GM19099 (cell line): ENCODE measurements around the gene UNK.

Experiments
- POLR2A ChIP-seq: IDR thresholded peaks from 3 replicates; pipeline ENCODE4 v1.6.1; 2011; ENCODE audit warnings: low read depth; ENCODE audit not compliant: insufficient read length; ENCODE audit errors: extremely low read depth

UNK gene

GRCh38 chr17:75828076-75828400 lies 43.4 kb downstream of the UNK start:
- TF ChIP-seq POLR2A: no peak

DNA sequence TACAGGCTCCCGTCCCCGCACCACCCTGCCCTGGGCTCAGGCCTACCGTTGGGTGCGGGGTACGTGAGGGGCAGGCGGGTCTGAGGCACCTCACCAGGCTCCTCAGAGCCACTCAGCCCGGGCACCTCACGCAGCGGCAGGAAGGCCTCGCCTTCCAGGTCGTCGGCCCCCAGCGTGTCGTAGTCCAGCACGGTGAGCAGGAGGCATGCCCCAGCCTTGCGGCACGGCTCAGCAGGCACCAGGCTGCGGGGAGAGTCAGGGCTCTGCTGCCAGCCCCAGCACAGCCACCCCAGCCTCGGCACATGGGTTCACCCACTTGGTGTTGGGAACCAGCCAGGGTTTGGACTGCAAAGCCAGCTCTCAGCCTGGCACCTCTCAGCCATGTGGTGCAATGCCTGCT lies 44.1 kb downstream of the UNK start:
- TF ChIP-seq POLR2A: no peak

GRCh38 chr17:75829747-75830146 lies 45.1 kb downstream of the UNK start:
- no peak for TF ChIP-seq POLR2A

DNA sequence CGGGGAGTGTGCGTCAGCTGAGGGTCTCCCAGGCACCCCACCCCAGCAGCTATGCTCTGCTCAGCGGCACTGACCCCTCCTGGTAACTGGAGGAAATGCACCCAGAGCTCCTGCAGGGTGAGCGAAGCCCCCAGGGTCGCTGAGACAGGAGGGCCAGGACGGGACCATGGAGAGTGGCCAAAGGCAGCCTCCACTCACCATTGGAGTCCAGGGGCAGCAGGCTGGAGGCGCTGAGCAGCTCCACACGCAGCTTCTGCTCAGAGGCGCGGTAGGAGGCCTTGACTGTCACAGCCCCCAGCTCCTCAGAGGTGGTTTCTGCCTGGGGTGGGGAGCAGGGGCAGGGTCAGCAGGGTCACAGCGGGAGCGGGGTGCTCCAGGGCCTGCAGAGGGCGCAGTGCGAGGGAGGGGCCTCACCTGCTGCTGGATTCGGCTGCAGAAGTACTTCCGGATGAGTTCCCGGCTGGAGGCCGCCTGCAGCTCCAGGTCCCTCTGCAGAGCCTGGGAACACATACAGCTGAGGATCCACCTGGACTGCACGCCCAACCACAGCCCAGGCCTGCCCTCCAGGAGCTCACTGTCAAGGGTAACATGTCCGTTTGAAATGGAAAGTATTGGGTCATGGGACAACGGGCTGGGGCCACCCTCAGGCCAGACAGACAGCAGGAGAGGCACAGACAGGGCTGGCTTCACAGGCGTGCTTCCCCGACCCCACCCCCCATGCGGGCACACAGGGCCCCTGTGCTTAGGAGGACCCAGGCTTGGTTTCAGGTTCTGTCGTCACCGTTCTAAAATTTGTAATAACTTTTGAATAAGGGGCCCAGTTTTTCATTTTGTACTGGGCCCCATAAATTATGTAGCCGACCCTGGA lies 45.8 kb downstream of the UNK start:
- no peak for TF ChIP-seq POLR2A

- TF ChIP-seq POLR2A: no peak
Measured at GRCh38 chr17:75831032-75831571, 46.5 kb downstream of the UNK start.

DNA sequence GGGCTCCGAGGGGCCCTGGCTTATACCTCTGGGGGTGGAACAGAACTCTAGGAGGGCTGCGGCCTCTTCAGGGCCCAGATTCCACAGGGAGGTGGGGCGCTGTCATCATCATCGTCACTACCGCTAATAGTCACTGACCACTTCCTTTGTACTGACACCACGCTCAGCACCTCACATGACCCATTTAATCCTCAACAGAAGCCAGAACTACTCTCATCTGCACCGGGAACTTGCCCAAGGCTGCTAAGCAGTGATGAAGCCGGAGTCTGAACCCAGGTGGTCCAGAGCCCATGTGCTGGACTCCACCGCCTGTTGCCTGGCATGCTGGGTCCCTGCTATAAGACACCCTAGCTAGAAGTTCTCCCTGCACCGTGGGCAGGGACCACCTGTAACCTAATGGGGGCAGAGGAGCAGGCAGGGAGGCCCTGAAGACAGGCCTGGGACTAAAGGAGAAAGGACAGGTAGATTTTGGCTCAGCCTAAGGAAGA lies 47.6 kb downstream of the UNK start:
- no peak for TF ChIP-seq POLR2A

DNA sequence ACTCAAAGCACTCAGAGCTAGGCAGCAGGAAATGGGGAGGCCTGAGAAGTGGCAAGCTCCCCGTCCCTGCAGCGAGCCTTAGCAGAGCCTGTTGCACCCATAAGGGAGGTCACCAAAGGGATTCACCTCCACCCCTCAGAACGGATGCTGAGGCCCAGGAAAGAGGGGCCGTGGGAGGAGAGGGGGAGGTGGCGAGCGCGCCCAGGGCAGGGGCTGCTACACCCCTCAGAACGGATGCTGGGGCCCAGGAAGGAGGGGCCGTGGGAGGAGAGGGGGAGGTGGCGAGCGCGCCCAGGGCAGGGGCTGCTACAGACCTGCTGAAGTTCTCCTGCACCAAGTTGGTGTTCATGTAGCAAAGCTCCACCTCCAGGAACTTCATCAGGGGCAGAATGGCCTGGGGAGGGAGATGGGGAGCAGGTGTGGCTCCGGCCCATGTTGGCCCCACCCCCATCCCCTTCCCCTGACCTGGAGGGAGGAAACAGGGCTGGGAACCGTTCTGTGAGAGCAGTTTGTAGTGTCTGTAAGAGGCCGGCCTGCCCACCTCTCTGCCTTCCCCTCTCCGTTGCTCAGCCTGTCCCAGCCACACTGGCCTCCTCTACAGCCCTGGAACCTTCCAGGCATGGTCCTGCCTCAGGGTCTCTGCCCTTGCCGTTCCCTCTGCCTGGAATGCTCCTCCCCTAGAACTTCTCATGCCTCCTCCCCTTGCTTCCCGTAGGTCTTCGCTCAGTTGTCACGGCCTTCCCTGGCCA lies 48.2 kb downstream of the UNK start:
- TF ChIP-seq POLR2A: no peak

GRCh38 chr17:75834279-75834920 lies 49.8 kb downstream of the UNK start:
- TF ChIP-seq POLR2A: no peak

- TF ChIP-seq POLR2A: no peak
Measured at GRCh38 chr17:75834928-75835653, 50.5 kb downstream of the UNK start.

GRCh38 chr17:75835654-75835987 lies 51.0 kb downstream of the UNK start:
- TF ChIP-seq POLR2A: no peak

DNA sequence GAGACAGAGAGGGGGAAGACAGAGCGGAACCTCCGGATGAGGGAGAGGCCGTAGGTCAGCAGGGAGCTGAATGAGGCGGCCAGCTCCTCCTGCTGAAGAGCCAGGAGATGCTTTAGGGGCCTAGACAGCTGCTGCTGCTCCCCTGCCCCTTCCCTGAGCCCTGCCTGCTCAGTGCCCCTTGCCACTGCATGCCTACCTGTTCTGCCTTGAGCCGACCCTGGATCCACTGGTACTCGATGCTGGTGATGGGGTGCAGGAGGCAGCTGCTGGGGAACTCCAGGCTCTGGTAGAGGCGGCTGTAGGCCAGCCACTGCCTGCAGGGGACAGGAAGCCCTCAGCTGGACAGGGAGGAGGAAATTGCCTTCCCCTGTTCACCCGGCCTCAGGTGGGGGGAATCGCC lies 52.0 kb downstream of the UNK start:
- no peak for TF ChIP-seq POLR2A

GRCh38 chr17:75837899-75838298 lies 53.3 kb downstream of the UNK start:
- TF ChIP-seq POLR2A: no peak

DNA sequence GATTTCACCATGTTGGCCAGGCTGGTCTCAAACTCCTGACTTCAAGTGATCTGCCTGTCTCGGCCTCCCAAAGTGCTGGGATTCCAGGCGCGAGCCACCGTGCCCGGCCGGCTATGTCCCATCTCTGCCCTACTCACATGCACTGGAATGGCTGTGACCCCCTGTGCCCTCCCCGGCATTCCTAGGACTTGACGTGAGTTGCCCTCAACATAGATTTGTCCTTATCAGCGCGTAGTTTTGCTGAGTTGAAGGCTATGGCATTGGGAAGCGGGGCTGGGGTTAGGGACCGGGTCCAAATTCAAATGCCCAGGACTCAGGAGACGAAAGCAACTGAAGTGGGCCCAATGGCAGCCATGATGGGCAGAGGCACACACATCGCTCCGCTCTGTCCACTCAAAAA lies 53.8 kb downstream of the UNK start:
- TF ChIP-seq POLR2A: no peak

DNA sequence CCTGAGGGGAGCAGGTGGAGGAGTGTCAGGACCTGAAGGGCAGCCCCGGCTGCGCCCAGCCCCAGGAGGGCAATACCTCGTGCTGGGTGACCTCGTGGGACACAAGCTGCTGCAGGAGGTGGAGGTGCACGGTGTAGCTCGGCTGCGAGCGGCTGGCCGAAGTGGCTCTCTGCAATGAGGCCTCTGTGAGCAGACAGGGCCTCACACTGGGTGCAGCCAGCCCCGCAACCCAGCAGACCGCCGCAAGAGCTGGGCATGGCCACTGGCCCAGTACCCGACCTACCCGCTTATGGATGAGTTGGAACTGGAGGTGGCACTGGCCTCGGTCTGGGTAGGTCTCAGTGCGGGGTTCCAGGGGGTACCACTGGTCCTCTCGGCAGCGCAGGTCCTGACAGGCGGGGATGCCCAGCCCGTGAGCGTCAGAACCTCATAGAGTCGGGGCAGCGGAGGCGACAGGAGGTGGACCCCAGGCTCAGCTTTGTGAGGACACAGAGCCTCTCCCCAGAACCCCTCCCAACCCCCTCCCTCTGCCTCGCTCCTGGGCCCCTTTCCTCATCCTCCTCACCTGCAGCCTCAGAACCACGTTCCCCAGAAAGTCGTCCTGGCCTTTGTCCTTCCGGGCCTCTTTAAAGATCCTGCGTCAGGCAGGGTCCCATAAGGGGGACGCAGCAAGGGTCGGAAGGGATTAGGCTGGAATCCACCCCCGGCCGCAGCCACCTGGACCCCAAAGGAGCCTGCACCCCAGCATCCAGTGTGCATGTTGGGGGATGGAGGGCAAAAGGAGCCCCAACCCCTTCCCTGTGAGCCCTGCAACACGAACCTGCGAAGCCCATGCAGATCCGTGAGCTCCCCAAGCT lies 55.6 kb downstream of the UNK start:
- no peak for TF ChIP-seq POLR2A
